Fibroblast of villous mesenchyme (primary cell): ENCODE results near the gene ZNF574. TPM values are rescaled to one million over a fixed set of nuclear protein-coding genes. Genes with fewer than 3 reads are reported as not detected.

ENCODE experiments used
- DNase-seq: peaks from one replicate; pipeline ENCODE4 v3.0.0-alpha.2; 2010; ENCODE audit warnings: low read depth
- H3K4me3 ChIP-seq: 2 replicates; pipeline ENCODE4 v1.5.1; 2011; ENCODE audit warnings: low read depth, mild to moderate bottlenecking, low read length
- total RNA-seq: library from RNA; depleted of rRNA; stranded (reverse); fragments of >200 nt; gene quantifications from 2 replicates; pipeline ENCODE4 v1.2.3, GENCODE V29; 2012
- TF ChIP-seq, protein P1 (sequence below): IDR thresholded peaks from 2 replicates; pipeline ENCODE4 v1.5.1; 2012; ENCODE audit warnings: low read depth, mild to moderate bottlenecking, low read length; ENCODE audit not compliant: insufficient read depth

ZNF574 gene
- total RNA-seq, 1 donor = 19.0 TPM

- H3K4me3 ChIP-seq = no peak overlapping the region
- TF ChIP-seq, protein P1, sequence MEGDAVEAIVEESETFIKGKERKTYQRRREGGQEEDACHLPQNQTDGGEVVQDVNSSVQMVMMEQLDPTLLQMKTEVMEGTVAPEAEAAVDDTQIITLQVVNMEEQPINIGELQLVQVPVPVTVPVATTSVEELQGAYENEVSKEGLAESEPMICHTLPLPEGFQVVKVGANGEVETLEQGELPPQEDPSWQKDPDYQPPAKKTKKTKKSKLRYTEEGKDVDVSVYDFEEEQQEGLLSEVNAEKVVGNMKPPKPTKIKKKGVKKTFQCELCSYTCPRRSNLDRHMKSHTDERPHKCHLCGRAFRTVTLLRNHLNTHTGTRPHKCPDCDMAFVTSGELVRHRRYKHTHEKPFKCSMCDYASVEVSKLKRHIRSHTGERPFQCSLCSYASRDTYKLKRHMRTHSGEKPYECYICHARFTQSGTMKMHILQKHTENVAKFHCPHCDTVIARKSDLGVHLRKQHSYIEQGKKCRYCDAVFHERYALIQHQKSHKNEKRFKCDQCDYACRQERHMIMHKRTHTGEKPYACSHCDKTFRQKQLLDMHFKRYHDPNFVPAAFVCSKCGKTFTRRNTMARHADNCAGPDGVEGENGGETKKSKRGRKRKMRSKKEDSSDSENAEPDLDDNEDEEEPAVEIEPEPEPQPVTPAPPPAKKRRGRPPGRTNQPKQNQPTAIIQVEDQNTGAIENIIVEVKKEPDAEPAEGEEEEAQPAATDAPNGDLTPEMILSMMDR = no peak
- no peak for DNase-seq
These were observed 44.5 kb downstream of the ZNF574 start for GRCh38 chr19:42120276-42120980.

- TF ChIP-seq, protein P1 = no peak
- DNase-seq = no peak
- H3K4me3 ChIP-seq = no peak overlapping the region
These were observed 45.2 kb downstream of the ZNF574 start for GRCh38 chr19:42121036-42121621.

GRCh38 chr19:42121656-42122069 lies 45.7 kb downstream of the ZNF574 start:
- TF ChIP-seq, protein P1 = no peak
- H3K4me3 ChIP-seq = no peak overlapping the region
- peak; percentile 30 for DNase-seq

DNA sequence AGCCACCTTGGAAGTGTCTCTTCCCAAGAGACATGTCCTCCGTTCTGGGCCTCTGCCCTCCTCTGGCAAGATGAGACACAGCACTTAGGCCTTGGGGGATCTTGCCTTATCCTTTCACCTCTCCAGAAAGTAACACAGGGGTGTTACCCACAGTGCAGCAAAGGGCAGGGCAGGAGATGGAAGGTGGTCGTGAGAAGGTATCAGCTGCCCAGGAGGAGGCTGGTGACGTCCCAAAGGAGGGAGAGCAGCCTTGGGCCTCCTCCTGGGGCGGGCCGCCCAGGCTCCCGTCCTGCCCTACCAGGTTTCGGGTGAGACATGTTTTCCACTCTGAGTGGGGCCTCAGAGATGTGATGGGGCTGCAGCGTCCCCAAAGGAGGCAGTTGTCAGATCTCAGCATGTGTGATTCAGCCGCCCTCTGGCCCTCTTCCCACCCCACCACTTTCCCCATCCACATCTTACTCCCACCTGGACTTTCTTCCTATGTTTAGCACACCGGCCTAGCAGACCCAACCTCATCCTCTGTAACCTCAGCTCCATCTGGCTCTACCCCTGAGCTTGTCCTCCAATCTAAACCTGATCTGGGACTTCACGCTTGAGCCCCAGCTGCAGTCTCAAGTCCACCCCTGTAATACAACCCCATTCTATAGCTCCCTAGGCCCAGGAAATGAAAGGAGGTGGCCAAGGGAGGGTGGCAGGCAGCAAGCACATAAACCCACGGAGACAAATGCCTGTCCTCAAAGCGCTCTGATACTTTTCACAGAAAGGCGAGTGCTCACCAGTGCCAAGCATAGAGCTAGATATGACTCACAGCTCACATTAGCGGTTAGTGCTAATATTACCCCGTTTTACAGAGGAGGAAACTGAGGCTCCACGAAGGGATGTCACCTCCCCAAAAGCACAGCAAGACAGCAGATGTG lies 47.0 kb downstream of the ZNF574 start:
- no peak for DNase-seq
- TF ChIP-seq, protein P1 = no peak
- no peak overlapping the region for H3K4me3 ChIP-seq

GRCh38 chr19:42123765-42124164 lies 47.8 kb downstream of the ZNF574 start:
- TF ChIP-seq, protein P1 = no peak

DNA sequence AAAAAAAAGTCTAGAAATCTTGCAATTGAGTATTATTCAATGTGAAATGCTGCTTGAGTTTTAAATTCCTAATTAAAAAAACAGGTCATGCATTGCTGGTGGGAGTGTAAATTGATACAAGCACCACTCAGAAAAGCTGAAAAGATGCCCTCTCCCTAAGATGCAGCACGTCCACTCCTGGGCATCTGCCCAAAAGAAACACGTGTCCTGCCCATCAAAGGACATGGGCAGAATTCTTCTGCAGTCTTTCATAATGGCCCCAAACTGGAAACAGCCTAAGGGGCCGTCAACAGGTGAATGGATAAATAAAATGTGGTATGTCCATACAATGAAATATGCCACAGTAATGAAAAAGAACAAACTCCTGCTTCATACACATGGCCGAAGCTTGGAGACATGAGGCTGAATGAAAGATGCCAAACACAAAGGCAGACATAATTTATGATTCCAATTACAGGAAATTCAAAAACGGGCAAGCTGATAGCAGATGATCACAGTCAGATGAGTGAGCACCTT lies 48.5 kb downstream of the ZNF574 start:
- no peak for DNase-seq
- TF ChIP-seq, protein P1 = no peak
- no peak overlapping the region for H3K4me3 ChIP-seq

More at GRCh38 chr19:42123765-42124164, 47.8 kb downstream of the ZNF574 start:
- H3K4me3 ChIP-seq = no peak overlapping the region
- no peak for DNase-seq
